Epithelial cell of esophagus (primary cell): ENCODE measurements around the gene SHF.
A peak's percentile ranks its signal among the peaks of the same experiment; 100 is the strongest.

Source experiments
- DNase-seq: peaks from one replicate; pipeline ENCODE4 v3.0.0; 2010; ENCODE audit warnings: low read depth
- H3K4me3 ChIP-seq: 2 replicates; pipeline ENCODE4 v1.5.1; 2011; ENCODE audit warnings: mild to moderate bottlenecking, low read length, control low read depth
- TF ChIP-seq, protein P1 (sequence below): IDR thresholded peaks from 2 replicates; pipeline ENCODE4 v1.5.1; 2011; ENCODE audit warnings: low read depth, mild to moderate bottlenecking, low read length, control low read depth, inconsistent platforms; ENCODE audit not compliant: insufficient read depth; ENCODE audit errors: missing control alignments

Gene SHF

DNA sequence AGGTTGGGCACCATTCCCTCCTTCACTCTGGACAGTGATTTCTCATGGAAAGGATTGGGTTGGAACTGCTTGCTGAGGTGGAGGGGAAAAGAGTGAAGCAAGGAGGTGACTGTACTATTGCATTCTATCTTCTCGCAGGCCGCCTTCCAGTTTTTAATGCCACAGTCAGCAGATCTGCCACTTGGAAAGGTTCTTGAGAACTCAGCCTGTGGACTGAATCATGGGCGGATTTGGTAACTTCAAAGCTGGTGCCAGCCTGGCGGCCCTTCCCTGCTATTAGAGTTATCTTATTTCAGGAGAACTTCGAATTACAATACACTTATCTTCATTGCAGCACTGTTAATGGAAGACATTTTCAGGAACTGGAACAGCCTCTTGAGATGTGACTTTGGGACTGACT is 41.2 kb upstream of the SHF start:
- no peak overlapping the region for H3K4me3 ChIP-seq
- TF ChIP-seq, protein P1, sequence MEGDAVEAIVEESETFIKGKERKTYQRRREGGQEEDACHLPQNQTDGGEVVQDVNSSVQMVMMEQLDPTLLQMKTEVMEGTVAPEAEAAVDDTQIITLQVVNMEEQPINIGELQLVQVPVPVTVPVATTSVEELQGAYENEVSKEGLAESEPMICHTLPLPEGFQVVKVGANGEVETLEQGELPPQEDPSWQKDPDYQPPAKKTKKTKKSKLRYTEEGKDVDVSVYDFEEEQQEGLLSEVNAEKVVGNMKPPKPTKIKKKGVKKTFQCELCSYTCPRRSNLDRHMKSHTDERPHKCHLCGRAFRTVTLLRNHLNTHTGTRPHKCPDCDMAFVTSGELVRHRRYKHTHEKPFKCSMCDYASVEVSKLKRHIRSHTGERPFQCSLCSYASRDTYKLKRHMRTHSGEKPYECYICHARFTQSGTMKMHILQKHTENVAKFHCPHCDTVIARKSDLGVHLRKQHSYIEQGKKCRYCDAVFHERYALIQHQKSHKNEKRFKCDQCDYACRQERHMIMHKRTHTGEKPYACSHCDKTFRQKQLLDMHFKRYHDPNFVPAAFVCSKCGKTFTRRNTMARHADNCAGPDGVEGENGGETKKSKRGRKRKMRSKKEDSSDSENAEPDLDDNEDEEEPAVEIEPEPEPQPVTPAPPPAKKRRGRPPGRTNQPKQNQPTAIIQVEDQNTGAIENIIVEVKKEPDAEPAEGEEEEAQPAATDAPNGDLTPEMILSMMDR = no peak
- peak; percentile 6 for DNase-seq

DNA sequence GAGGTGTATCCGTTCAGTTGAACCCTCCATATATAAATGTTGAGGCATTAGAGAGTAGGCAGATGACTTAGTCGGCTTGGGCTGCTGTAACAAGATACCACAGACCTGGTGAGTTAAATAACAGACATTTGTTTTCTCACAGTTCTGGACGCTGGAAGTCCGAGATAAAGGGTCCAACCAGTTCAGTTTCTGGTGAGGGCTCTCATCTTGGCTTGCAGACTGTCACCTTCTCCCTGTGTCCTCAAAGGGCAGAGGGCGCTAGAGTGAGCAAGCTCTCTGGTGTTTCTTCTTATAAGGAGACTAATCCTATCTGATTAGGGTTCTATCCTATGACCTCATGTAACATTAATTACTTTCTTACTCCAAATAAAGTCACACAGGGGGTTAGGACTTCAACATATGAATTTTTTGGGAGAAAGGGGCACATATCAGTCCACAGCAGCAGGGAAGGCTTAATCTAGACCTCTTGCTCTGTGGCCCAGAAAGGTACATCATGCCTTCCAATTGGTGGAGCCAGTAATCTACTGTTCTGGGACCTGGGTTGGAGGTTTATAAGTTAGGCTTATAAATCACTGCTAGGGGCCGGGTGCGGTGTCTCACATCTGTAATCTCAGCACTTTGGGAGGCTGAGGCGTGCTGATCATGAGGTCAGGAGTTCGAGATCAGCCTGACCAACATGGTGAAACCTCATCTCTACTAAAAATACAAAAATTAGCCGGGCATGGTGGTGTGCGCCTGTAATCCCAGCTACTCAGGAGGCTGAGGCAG is 37.9 kb upstream of the SHF start:
- H3K4me3 ChIP-seq = no peak overlapping the region
- no peak for DNase-seq
- TF ChIP-seq, protein P1 = no peak

- H3K4me3 ChIP-seq = no peak overlapping the region
- TF ChIP-seq, protein P1 = no peak
- DNase-seq = no peak
Measured at GRCh38 chr15:45224621-45225217, 37.0 kb upstream of the SHF start.

GRCh38 chr15:45221967-45222366 is 34.2 kb upstream of the SHF start:
- TF ChIP-seq, protein P1 = no peak

GRCh38 chr15:45221053-45221599 is 33.4 kb upstream of the SHF start:
- TF ChIP-seq, protein P1 = no peak
- H3K4me3 ChIP-seq = no peak overlapping the region
- DNase-seq = no peak

More at GRCh38 chr15:45221967-45222366, 34.2 kb upstream of the SHF start:
- no peak for DNase-seq
- H3K4me3 ChIP-seq = no peak overlapping the region

GRCh38 chr15:45212493-45212892 is 24.7 kb upstream of the SHF start:
- TF ChIP-seq, protein P1 = no peak
- no peak overlapping the region for H3K4me3 ChIP-seq
- DNase-seq = no peak
